ENCODE measurements around the gene GLYATL1B. TPM values are rescaled to one million over a fixed set of nuclear protein-coding genes. Genes with fewer than 3 reads are reported as not detected.
"Not testable (repeated sequence)": the region's sequence is repeated elsewhere in the genome, so short reads cannot be mapped to it uniquely, and the experiment has no call there.

Gene GLYATL1B, protein sequence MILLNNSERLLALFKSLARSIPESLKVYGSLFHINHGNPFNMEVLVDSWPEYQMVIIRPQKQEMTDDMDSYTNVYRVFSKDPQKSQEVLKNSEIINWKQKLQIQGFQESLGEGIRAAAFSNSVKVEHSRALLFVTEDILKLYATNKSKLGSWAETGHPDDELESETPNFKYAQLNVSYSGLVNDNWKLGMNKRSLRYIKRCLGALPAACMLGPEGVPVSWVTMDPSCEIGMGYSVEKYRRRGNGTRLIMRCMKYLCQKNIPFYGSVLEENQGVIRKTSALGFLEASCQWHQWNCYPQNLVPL
- total RNA-seq: not detected

DNA sequence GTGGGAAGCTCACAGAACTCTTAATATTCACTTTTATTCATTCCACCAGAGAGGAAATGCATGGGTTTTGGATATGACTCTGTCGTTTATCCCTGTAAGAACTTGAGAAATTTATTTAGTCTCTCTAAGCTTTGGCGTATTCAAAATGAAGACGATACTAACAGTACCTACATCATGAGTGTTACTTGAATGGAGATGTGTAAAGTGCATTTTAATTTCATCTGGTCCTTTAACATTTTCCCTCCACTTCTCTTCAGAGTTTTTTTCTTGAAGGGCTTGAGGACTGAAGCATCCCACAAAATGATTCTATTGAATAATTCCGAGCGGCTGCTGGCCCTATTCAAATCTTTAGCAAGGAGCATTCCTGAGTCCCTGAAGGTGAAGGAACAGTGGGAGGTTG is at the start of gene GLYATL1B:
Gene GLYATL1B, plus strand, starts transcription at position 301 of the 400 bp plus-strand sequence. Its CDS starts 0 bp downstream, at position 301.
- not testable (repeated sequence) for DNase-seq, H3K36me3 ChIP-seq, H3K9me3 ChIP-seq, H3K4me3 ChIP-seq, H3K4me1 ChIP-seq, H3K27me3 ChIP-seq, H3K27ac ChIP-seq

DNA sequence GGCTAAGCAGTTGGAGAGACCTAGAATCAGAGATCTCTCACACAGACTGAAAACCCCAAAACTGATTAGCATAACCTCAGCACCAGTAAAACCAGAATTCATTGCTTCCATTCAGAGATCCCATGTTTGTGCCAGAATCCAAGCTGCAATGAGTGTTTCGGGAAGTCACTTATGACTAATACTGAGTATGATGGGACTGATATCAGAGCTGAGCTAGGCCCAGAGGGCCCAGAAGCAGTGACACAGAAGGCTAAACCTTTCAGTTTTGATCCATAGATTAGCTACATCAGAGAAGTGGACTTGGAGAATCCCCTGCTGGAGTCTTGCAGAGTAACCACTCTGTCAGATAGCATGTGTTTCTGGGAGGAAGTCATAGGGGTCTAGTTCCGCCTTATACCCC is 49.6 kb upstream of the GLYATL1B start:
- not testable (repeated sequence) for H3K27me3 ChIP-seq, H3K9me3 ChIP-seq, H3K4me1 ChIP-seq, DNase-seq, H3K36me3 ChIP-seq, H3K4me3 ChIP-seq, H3K27ac ChIP-seq

DNA sequence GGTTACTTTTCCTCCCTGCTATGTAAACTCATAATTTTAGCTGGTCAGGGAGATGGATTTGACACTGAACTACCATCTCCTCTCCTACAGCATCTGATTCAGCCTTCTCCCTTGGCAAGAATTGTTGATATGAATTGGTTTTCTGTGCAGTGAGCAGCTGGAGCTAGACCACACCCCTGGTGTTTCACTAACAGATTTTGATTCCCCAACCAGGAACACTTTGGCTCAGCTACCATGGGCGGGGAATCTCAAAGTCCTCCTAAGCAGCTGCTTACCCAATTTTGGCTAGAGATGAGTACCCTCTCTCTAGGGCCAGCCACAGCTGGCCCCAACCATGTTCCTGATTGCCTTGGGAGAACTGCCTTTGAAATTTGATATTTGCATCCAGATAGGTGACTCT is 48.7 kb upstream of the GLYATL1B start:
- DNase-seq, H3K36me3 ChIP-seq, H3K4me3 ChIP-seq, H3K4me1 ChIP-seq, H3K27ac ChIP-seq, H3K9me3 ChIP-seq, H3K27me3 ChIP-seq: not testable (repeated sequence)

DNA sequence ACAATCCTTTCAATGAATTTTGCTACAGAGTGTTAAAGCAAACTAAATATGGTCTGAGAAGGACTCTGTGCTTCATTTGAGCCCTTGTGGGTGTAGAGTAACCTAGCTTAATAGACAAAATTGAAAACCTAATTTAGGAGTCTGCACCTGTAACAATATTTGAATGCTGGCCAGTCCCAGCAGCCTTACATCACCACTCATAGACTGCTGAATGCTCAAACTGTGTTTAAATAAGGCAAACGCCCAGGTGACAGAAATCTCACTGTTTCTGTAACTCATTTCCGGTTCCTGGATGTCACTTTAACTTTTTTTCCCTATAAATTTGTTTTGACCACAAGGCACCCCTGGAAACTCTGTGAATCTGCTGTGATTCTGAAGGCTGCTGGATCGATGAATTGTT is 45.5 kb upstream of the GLYATL1B start:
- Histone ChIP-seq H3K4me1 (no peaks in the 10 kb centered on the region), H3K36me3 (no peaks in the 10 kb centered on the region), H3K9me3 (no peaks in the 10 kb centered on the region), H3K4me3 (no peak overlapping the region), H3K27ac (no peak overlapping the region), H3K27me3 (no peaks in the 10 kb centered on the region)
- no peak for TF ChIP-seq POLR2A (IDR thresholded peaks at IDR 0.05)
- TF ChIP-seq, protein P1, sequence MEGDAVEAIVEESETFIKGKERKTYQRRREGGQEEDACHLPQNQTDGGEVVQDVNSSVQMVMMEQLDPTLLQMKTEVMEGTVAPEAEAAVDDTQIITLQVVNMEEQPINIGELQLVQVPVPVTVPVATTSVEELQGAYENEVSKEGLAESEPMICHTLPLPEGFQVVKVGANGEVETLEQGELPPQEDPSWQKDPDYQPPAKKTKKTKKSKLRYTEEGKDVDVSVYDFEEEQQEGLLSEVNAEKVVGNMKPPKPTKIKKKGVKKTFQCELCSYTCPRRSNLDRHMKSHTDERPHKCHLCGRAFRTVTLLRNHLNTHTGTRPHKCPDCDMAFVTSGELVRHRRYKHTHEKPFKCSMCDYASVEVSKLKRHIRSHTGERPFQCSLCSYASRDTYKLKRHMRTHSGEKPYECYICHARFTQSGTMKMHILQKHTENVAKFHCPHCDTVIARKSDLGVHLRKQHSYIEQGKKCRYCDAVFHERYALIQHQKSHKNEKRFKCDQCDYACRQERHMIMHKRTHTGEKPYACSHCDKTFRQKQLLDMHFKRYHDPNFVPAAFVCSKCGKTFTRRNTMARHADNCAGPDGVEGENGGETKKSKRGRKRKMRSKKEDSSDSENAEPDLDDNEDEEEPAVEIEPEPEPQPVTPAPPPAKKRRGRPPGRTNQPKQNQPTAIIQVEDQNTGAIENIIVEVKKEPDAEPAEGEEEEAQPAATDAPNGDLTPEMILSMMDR (IDR thresholded peaks at IDR 0.05): no peak
- DNase-seq: no peak

DNA sequence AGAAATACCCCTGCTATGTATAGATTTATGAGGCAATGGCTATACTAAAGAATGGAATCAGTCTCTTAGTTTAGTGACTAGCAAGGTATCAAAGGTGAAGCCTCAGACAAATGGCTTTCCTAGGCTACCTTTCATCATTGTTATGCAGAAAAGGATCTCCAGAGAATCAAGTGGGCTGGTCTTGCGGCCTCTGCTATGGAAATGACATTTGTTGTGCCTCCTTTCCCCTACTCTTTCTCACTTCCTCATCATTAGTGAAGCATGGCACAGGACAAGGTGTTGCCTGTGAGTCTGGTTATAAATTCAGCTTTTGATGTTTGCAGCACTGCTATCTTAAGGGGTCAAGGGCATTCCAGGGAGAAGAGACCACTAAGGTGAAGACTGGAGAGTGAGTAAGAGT is 34.7 kb upstream of the GLYATL1B start:
- H3K27ac ChIP-seq: peak overlapping the region in 1 of 4 donors; percentile 52
- DNase-seq: peak in 1 of 3 donors; percentile 59
- H3K9me3 ChIP-seq, H3K27me3 ChIP-seq, H3K36me3 ChIP-seq, H3K4me3 ChIP-seq, H3K4me1 ChIP-seq: not testable (repeated sequence)

DNA sequence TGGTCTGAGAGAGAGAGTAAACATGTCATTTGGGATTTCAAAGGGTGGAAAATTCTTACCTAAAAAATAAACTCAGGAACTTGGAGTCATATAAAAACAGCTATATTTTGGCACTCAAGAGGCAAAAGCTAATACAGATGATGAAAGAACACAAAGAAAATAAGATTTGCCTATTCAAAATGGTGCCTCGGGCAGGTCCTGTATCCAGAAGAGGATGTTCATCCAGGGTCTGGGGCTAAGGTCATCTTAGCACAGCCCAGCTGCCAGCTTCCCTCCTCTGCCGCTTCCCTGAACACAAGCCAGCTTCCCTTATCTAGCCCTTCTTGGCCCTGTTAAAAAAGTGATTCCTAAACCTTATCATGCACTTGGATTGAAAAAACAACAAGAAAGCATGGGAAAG is 33.8 kb upstream of the GLYATL1B start:
- H3K4me1 ChIP-seq, H3K4me3 ChIP-seq, H3K9me3 ChIP-seq, H3K27me3 ChIP-seq, H3K36me3 ChIP-seq, DNase-seq: not testable (repeated sequence)
- H3K27ac ChIP-seq: peak overlapping the region in 1 of 4 donors; percentile 52

DNA sequence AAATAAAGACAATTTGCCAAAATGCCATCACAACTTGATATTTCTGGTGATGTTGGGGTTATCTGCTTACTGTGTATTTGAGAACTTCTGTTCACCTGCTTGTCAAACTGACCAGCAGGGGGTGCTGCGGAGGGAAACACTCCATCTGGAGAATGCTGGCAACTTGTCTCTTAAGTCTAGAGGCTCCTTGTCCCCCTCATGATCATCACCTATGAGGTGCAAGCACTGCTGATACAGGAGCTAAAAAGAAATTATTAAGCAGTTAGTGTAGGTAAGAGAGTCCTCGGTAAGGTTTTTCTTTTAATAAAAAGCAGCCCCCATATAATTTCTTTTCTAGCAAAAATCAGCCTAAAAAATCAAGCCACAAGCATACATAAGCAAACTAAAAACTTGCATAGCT is 32.7 kb upstream of the GLYATL1B start:
- H3K4me3 ChIP-seq: no peak overlapping the region
- H3K27ac ChIP-seq: peak overlapping the region in 1 of 4 donors; percentile 8
- no peaks in the 10 kb centered on the region for H3K27me3 ChIP-seq
- DNase-seq: peak; percentile 76 to 90 (median 77)
- H3K9me3 ChIP-seq: no peaks in the 10 kb centered on the region
- TF ChIP-seq, protein P1 (IDR thresholded peaks at IDR 0.05): peak in 5 of 6 experiments; percentile 43 to 74 (median 49)
- no peak for TF ChIP-seq POLR2A (IDR thresholded peaks at IDR 0.05)
- H3K36me3 ChIP-seq: no peaks in the 10 kb centered on the region
- peaks cover 0 to 7% (median 0%) of the 10 kb centered on the region in 4 donors for H3K4me1 ChIP-seq

DNA sequence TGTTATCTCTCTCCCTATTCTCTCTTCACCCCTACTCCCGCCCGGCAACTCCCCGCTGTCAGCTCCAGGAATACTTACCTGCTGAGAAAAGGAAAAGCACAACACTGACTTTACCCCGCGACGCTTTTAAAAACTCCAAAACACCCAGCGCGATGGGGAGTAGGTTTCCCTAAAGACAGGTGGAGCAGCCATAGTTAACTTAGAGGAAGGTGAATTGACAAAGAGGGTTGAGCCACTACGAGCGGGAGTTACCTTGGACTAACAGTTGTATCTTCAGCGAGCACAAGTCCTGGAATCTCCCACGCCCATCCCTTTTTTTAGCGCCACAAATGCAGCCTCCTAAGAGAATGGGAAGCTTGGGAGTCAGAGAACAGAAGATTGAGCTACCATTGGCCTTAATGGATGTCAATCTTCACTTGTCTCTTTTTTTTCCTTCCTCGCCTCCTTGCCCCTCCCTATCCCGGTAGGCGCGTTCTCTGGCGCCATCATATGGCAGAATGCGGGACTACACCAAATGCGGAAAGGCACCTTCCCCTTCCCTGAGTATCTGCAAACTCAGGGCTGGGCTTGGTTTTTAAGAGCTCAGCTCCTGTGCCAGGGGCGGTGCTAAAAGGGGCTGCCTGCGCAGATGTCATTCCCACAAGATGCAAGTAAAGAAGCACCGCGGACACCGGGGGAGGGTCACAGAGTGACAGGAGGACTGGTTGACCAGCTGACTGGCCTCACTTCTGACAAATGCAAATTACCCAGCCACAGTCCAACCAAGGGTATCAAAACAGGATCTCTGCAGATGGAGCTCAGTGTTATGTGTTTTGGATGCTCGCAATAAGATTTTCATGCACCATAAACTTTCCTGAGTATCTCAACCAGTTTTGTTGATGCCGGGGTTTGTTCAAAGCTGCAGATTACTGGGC is 27.7 kb upstream of the GLYATL1B start:
- not testable (repeated sequence) for H3K36me3 ChIP-seq, H3K9me3 ChIP-seq, H3K27me3 ChIP-seq
- DNase-seq: peak; percentile 91 to 95 (median 92)
- Histone ChIP-seq H3K27ac (peak overlapping the region in 1 of 4 donors; percentile 75), H3K4me3 (peak overlapping the region; percentile 33 to 48 (median 38)), H3K4me1 (peaks cover 0 to 10% (median 0%) of the 10 kb centered on the region in 4 donors)
- TF ChIP-seq, protein P1 (IDR thresholded peaks at IDR 0.05): peak; percentile 85 to 93 (median 89)

DNA sequence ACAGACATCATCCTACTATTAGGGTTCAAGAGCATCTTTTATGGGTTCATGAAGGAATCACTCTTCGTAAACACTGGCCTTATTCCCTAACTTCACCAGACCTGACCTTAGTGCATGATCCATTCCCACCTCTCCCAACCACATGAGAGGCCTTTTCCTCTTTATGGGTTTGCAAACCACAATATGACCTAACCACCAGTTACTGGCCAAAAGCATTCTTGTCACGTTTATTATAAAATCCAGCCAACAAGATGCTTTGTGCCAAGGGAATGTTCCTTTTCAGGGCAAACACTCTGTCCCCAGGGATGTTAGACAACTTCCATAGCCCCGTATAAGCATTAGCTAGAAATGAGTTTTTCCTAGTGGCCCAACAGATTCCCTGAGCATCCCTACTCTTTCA is 26.0 kb upstream of the GLYATL1B start:
- peaks cover 0 to 10% (median 0%) of the 10 kb centered on the region in 4 donors for H3K4me1 ChIP-seq
- H3K27ac ChIP-seq, H3K9me3 ChIP-seq, H3K27me3 ChIP-seq, H3K4me3 ChIP-seq, DNase-seq, H3K36me3 ChIP-seq: not testable (repeated sequence)

Data from Peyer's patch (tissue), 4 donors.